Measurements from ENCODE around the gene SPART. TPM values are rescaled to one million over a fixed set of nuclear protein-coding genes. Genes with fewer than 3 reads are reported as not detected.

SPART gene
- total RNA-seq, 1 donor: 102 TPM

- peaks cover 12% of the 10 kb centered on the region for H3K4me1 ChIP-seq (ENCODE audit: insufficient read depth, low read length)
- no peak overlapping the region for H2AFZ ChIP-seq (ENCODE audit: low read length)
- peaks cover 26% of the 10 kb centered on the region for H3K79me2 ChIP-seq (ENCODE audit: insufficient read depth, low read length)
- peak; percentile 6 for DNase-seq (ENCODE audit: insufficient read length, low spot score, missing footprints)
- H3K27ac ChIP-seq (ENCODE audit: low read depth, low read length): no peak overlapping the region
- H3K4me2 ChIP-seq (ENCODE audit: insufficient read depth, low read length): peak overlapping the region; percentile 96
- no peak for TF ChIP-seq CTCF (IDR thresholded peaks at IDR 0.05; ENCODE audit: extremely low read depth, low read depth, low read length)
- no peaks in the 10 kb centered on the region for H3K27me3 ChIP-seq (ENCODE audit: insufficient read depth, low read length)
- no peaks in the 10 kb centered on the region for H3K36me3 ChIP-seq (ENCODE audit: insufficient read depth, low read length)
- peaks cover 3% of the 10 kb centered on the region for H4K20me1 ChIP-seq (ENCODE audit: insufficient read depth, low read length)
- no peaks in the 10 kb centered on the region for H3K9me3 ChIP-seq (ENCODE audit: low read depth, low read length)
- H3K4me3 ChIP-seq (ENCODE audit: insufficient read depth, low read length): no peak overlapping the region
These were observed 1.5 kb upstream of the SPART start for GRCh38 chr13:36347531-36348210.

- H3K4me1 ChIP-seq (ENCODE audit: insufficient read depth, low read length): peaks cover 22% of the 10 kb centered on the region
- peaks cover 7% of the 10 kb centered on the region for H4K20me1 ChIP-seq (ENCODE audit: insufficient read depth, low read length)
- H3K36me3 ChIP-seq (ENCODE audit: insufficient read depth, low read length): no peaks in the 10 kb centered on the region
- peak overlapping the region; percentile 96 for H3K4me2 ChIP-seq (ENCODE audit: insufficient read depth, low read length)
- peak overlapping the region; percentile 77 for H3K4me3 ChIP-seq (ENCODE audit: insufficient read depth, low read length)
- H3K79me2 ChIP-seq (ENCODE audit: insufficient read depth, low read length): peaks cover 47% of the 10 kb centered on the region
- no peaks in the 10 kb centered on the region for H3K9me3 ChIP-seq (ENCODE audit: low read depth, low read length)
- H2AFZ ChIP-seq (ENCODE audit: low read length): peak overlapping the region; percentile 47
- H3K27ac ChIP-seq (ENCODE audit: low read depth, low read length): peak overlapping the region; percentile 99
- H3K27me3 ChIP-seq (ENCODE audit: insufficient read depth, low read length): no peaks in the 10 kb centered on the region
- TF ChIP-seq CTCF (IDR thresholded peaks at IDR 0.05; ENCODE audit: extremely low read depth, low read depth, low read length): no peak
- peak; percentile 62 for DNase-seq (ENCODE audit: insufficient read length, low spot score, missing footprints)
These were observed 564 bp downstream of the SPART start for GRCh38 chr13:36345438-36346221.

- H3K4me1 ChIP-seq (ENCODE audit: insufficient read depth, low read length): peaks cover 22% of the 10 kb centered on the region
- peak overlapping the region; percentile 96 for H3K4me2 ChIP-seq (ENCODE audit: insufficient read depth, low read length)
- no peak for TF ChIP-seq CTCF (IDR thresholded peaks at IDR 0.05; ENCODE audit: extremely low read depth, low read depth, low read length)
- DNase-seq (ENCODE audit: insufficient read length, low spot score, missing footprints): peak; percentile 11
- H3K9me3 ChIP-seq (ENCODE audit: low read depth, low read length): no peaks in the 10 kb centered on the region
- H3K27ac ChIP-seq (ENCODE audit: low read depth, low read length): peak overlapping the region; percentile 99
- H3K36me3 ChIP-seq (ENCODE audit: insufficient read depth, low read length): no peaks in the 10 kb centered on the region
- H3K4me3 ChIP-seq (ENCODE audit: insufficient read depth, low read length): peak overlapping the region; percentile 77
- peaks cover 9% of the 10 kb centered on the region for H4K20me1 ChIP-seq (ENCODE audit: insufficient read depth, low read length)
- no peak overlapping the region for H2AFZ ChIP-seq (ENCODE audit: low read length)
- H3K79me2 ChIP-seq (ENCODE audit: insufficient read depth, low read length): peaks cover 52% of the 10 kb centered on the region
- H3K27me3 ChIP-seq (ENCODE audit: insufficient read depth, low read length): no peaks in the 10 kb centered on the region
These were observed 1.2 kb downstream of the SPART start for GRCh38 chr13:36344886-36345437.

- Histone ChIP-seq H3K27me3 (ENCODE audit: insufficient read depth, low read length) (no peaks in the 10 kb centered on the region), H2AFZ (ENCODE audit: low read length) (no peak overlapping the region), H3K36me3 (ENCODE audit: insufficient read depth, low read length) (no peaks in the 10 kb centered on the region), H3K9me3 (ENCODE audit: low read depth, low read length) (no peaks in the 10 kb centered on the region), H3K4me1 (ENCODE audit: insufficient read depth, low read length) (peaks cover 22% of the 10 kb centered on the region), H3K4me2 (ENCODE audit: insufficient read depth, low read length) (peak overlapping the region; percentile 96), H3K4me3 (ENCODE audit: insufficient read depth, low read length) (peak overlapping the region; percentile 77), H3K79me2 (ENCODE audit: insufficient read depth, low read length) (peaks cover 60% of the 10 kb centered on the region), H3K27ac (ENCODE audit: low read depth, low read length) (peak overlapping the region; percentile 99), H4K20me1 (ENCODE audit: insufficient read depth, low read length) (peaks cover 9% of the 10 kb centered on the region)
- DNase-seq (ENCODE audit: insufficient read length, low spot score, missing footprints): no peak
- no peak for TF ChIP-seq CTCF (IDR thresholded peaks at IDR 0.05; ENCODE audit: extremely low read depth, low read depth, low read length)
These were observed 2.0 kb downstream of the SPART start for GRCh38 chr13:36344173-36344572.
